Activated CD8-positive, alpha-beta T cell treated with anti-CD3 and anti-CD28 coated beads, Interleukin-2, amount 10 ng/mL, durations not matched to agents 7 days and 5 days (primary cell): ENCODE measurements around the gene ATRAID. TPM values are rescaled to one million over a fixed set of nuclear protein-coding genes. Genes with fewer than 3 reads are reported as not detected.

Source experiments
- ATAC-seq: fragments of 150-1000 bp; cut with Tn5 transposase; one replicate; pipeline ENCODE4 v1.10.0; 2021; ENCODE audit warnings: moderate library complexity
- CTCF ChIA-PET: fragments of 350-600 bp; sonication (Branson Sonifier 250); formaldehyde crosslinking; loops from one replicate; lab custom pipeline; 2021; ENCODE audit warnings: antibody characterized with exemption; lab: Charles Lee
- POLR2A ChIA-PET: fragments of 350-600 bp; sonication (Branson Sonifier 250); formaldehyde crosslinking; loops from one replicate; lab custom pipeline; 2021; ENCODE audit warnings: antibody characterized with exemption; lab: Charles Lee
- DNase-seq: peaks from one replicate; pipeline ENCODE4 v3.0.0-alpha.2; 2020
- H3K27ac Mint-ChIP-seq: one replicate; pipeline ENCODE4 v1.8.0; 2021; ENCODE audit warnings: mild to moderate bottlenecking, mixed read lengths
- H3K27me3 Mint-ChIP-seq: one replicate; pipeline ENCODE4 v1.8.0; 2021; ENCODE audit warnings: low read depth, mixed read lengths
- H3K36me3 Mint-ChIP-seq: one replicate; pipeline ENCODE4 v1.8.0; 2021; ENCODE audit warnings: low read depth, mixed read lengths
- H3K4me1 Mint-ChIP-seq: one replicate; pipeline ENCODE4 v1.8.0; 2021; ENCODE audit warnings: low read depth, mixed read lengths
- H3K4me3 Mint-ChIP-seq: one replicate; pipeline ENCODE4 v1.8.0; 2021; ENCODE audit warnings: mild to moderate bottlenecking, mixed read lengths
- H3K9me3 Mint-ChIP-seq: one replicate; pipeline ENCODE4 v1.8.0; 2022; ENCODE audit warnings: mixed read lengths; ENCODE audit not compliant: insufficient read depth
- total RNA-seq, 2 experiments: library from RNA; stranded (reverse); gene quantifications; one replicate each; pipeline ENCODE4 v1.2.3, GENCODE V29; 2021

ATRAID gene
- total RNA-seq, 2 experiments from 2014 or later: 60.2 to 64.7 TPM

DNA sequence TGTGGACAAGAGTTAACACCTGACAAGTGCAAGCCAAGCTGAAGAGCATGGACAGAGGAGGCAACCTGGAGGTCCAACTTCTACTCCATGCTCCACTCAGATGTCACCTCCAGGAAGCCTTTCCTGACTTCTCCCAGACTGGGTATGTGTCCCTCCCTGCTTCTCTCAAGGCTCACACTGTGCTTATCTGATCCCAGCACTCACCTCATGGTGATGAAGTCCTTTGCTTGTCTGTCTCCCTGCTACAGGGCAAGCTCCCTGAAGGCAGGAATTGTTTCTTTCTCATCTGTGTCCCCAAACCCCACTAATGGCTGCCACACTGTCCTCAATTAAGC lies 53.7 kb downstream of the ATRAID start:
- Mint-ChIP-seq H3K36me3 (no peaks in the 10 kb centered on the region), H3K4me3 (no peak overlapping the region), H3K27ac (no peak overlapping the region), H3K9me3 (no peaks in the 10 kb centered on the region), H3K4me1 (peaks cover 26% of the 10 kb centered on the region), H3K27me3 (peaks cover 40% of the 10 kb centered on the region)
- DNase-seq (no peak), ATAC-seq (no peak)
- CTCF ChIA-PET: interaction anchor here (1.1 to 6.1 kb wide), 11 partner anchors 8 to 179 kb away, joined by 3 to 90 read pairs (median 4); partner anchors contain the start of genes KHK and TRIM54
- POLR2A ChIA-PET: interaction anchor here (0.9 to 1.4 kb wide), 2 partner anchors 14 to 214 kb away, joined by 3 read pairs; partner anchors contain the start of gene AGBL5

Other genes with a start within 250 kb of the ATRAID start
- under 1 TPM; 0.52 to 0.95 TPM for gene MAPRE3, start 241.4 kb upstream of the ATRAID start, total RNA-seq
- gene TMEM214, start 179.1 kb upstream of the ATRAID start, total RNA-seq: 10 to 100 TPM; 73.7 to 75.6 TPM
- gene AGBL5, start 160.4 kb upstream of the ATRAID start, total RNA-seq: 10 to 100 TPM; 13.9 to 14.8 TPM
- gene OST4, start 140.4 kb upstream of the ATRAID start, total RNA-seq: 100 to 1,000 TPM; 334 to 346 TPM
- gene EMILIN1, start 133.4 kb upstream of the ATRAID start, total RNA-seq: 1 to 10 TPM; 1.1 to 1.4 TPM
- 10 to 100 TPM; 12.1 to 12.4 TPM for gene KHK, start 125.3 kb upstream of the ATRAID start, total RNA-seq
- gene CGREF1, start 92.9 kb upstream of the ATRAID start, total RNA-seq: under 1 TPM; 0.61 to 0.94 TPM
- under 1 TPM; 0.23 to 0.45 TPM for gene ABHD1, start 88.2 kb upstream of the ATRAID start, total RNA-seq
- gene PREB, start 77.4 kb upstream of the ATRAID start, total RNA-seq: 10 to 100 TPM; 66.5 to 72.1 TPM
- gene PRR30, start 72.6 kb upstream of the ATRAID start, total RNA-seq: not detected
- gene TCF23, start 63.0 kb upstream of the ATRAID start, total RNA-seq: not detected
- gene SLC5A6, start 227 bp downstream of the ATRAID start, total RNA-seq: 10 to 100 TPM; 41.5 to 47.4 TPM
- 10 to 100 TPM; 83.7 to 85.1 TPM for gene CAD, start 5.3 kb downstream of the ATRAID start, total RNA-seq
- not detected for gene SLC30A3, start 51.0 kb downstream of the ATRAID start, total RNA-seq
- not detected for gene DNAJC5G, start 63.4 kb downstream of the ATRAID start, total RNA-seq
- under 1 TPM; 0.26 to 0.31 TPM for gene TRIM54, start 70.4 kb downstream of the ATRAID start, total RNA-seq
- gene UCN, start 96.4 kb downstream of the ATRAID start, total RNA-seq: 1 to 10 TPM; 2.2 to 2.6 TPM
- 10 to 100 TPM; 78.0 to 80.5 TPM for gene MPV17, start 111.1 kb downstream of the ATRAID start, total RNA-seq
- 10 to 100 TPM; 60.9 to 62.6 TPM for gene GTF3C2, start 144.7 kb downstream of the ATRAID start, total RNA-seq
- gene EIF2B4, start 158.3 kb downstream of the ATRAID start, total RNA-seq: 10 to 100 TPM; 34.5 to 37.0 TPM
- 100 to 1,000 TPM; 119 to 120 TPM for gene SNX17, start 158.6 kb downstream of the ATRAID start, total RNA-seq
- gene ZNF513, start 168.7 kb downstream of the ATRAID start, total RNA-seq: 10 to 100 TPM; 11.8 to 13.3 TPM
- 100 to 1,000 TPM; 130 to 136 TPM for gene PPM1G, start 197.6 kb downstream of the ATRAID start, total RNA-seq
- 10 to 100 TPM; 91.2 to 91.3 TPM for gene NRBP1, start 216.6 kb downstream of the ATRAID start, total RNA-seq
- gene KRTCAP3, start 230.3 kb downstream of the ATRAID start, total RNA-seq: 1 to 10 TPM; 5.6 to 6.6 TPM